Measurements from ENCODE around the gene SNAPC4. TPM values are rescaled to one million over a fixed set of nuclear protein-coding genes. Genes with fewer than 3 reads are reported as not detected.

SNAPC4 gene
- total and polyA plus RNA-seq, 9 of the 15 experiments (the other 6 are each of a cell fraction or from before 2014, with no cell fraction given) = 0.21 to 21.8 (median 8.8) TPM

DNA sequence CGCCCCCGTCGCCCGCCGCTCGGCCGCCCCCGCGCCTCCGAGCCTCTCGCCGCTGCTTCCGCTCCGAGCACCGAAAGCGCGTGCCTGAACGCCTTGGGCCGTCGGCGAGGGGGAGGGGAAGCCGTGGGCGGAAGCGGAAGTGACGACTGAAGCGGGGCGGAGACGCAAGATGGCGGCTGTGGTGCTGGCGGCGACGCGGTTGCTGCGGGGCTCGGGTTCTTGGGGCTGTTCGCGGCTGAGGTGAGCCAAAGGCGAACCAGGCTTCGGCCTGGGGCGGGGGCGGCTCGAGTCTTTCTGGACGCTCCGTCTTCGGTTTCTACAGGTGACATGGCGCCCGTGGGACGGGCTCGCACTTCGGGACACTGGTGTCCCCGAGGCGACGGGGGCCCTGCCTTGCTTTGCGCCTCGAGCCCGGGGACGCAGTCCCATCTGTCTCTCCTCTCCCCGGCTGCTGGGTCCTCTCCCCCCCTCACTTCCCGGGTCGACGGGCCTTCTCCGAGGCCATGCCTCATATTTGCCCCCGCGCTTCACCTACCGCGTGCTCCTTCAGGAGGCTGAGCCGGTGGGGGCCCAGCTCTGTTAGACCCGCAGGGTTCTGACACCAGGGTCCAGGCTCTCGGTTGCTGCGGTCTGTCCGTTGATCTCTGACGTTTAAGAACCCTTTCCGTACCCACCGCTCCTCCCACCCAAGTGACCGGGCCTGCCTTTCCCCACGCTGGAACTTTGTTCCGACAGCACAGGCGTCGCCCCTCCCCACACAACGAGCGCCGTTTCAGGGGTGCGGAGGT is 10.7 kb upstream of the SNAPC4 start, which contains the start of the genes ENTR1 and PMPCA (continued):
- TF ChIP-seq HLTF (IDR thresholded peaks at IDR 0.05) (peak; percentile 57; the same call in 1 of the 2 replicates), CBX1 (IDR thresholded peaks at IDR 0.05; ENCODE audit: low read depth) (peak; percentile 8; the same call in 1 of the 2 replicates), TRIM25 (IDR thresholded peaks at IDR 0.05; ENCODE audit: borderline replicate concordance) (no peak), GABPB1 (CRISPR knock-in tag; IDR thresholded peaks at IDR 0.05) (peak; percentile 97), EP400 (IDR thresholded peaks at IDR 0.05) (peak; percentile 92), PTBP1 (IDR thresholded peaks at IDR 0.05; ENCODE audit: low read depth, low read length) (no peak), NELFE (IDR thresholded peaks at IDR 0.05; ENCODE audit: insufficient read depth, insufficient read length) (no peak), ZNF584 (CRISPR knock-in tag; IDR thresholded peaks at IDR 0.05; ENCODE audit: low read depth) (no peak), ZC3H11A (IDR thresholded peaks at IDR 0.05; ENCODE audit: low read depth, low read length) (no peak), ZNF444 (CRISPR knock-in tag; IDR thresholded peaks at IDR 0.05) (no peak), MEIS2 (IDR thresholded peaks at IDR 0.05; ENCODE audit: partially characterized antibody) (no peak), SMARCC2 (IDR thresholded peaks at IDR 0.05; ENCODE audit: low read depth) (no peak), XRCC4 (IDR thresholded peaks at IDR 0.05; ENCODE audit: extremely low read depth, insufficient read depth, insufficient read length) (no peak), BRF2 (IDR thresholded peaks at IDR 0.05; ENCODE audit: borderline replicate concordance, insufficient read depth, insufficient read length) (no peak), RFX1 (IDR thresholded peaks at IDR 0.05) (no peak), ZNF696 (CRISPR knock-in tag; conservative IDR thresholded peaks at IDR 0.05) (no peak), FOXK2 (conservative IDR thresholded peaks at IDR 0.05 in 1 of 2, IDR thresholded peaks at IDR 0.05 in 1 of 2; ENCODE audit: low read depth in 2 of 2) (peak; percentile 30 to 69; a peak in 1 of 4 replicates), GATAD2B (IDR thresholded peaks at IDR 0.05; ENCODE audit: borderline replicate concordance) (no peak; the same call in 1 of the 2 replicates), HNRNPLL (IDR thresholded peaks at IDR 0.05; ENCODE audit: low read depth, low read length, poor library complexity, severe bottlenecking) (no peak), CUX1 (CRISPR knock-in tag; IDR thresholded peaks at IDR 0.05) (no peak), POLR2AphosphoS2 (IDR thresholded peaks at IDR 0.05; ENCODE audit: low read length) (no peak; the same call in 1 of the 2 replicates)
